Measurements from ENCODE around the gene DFFA. TPM values are rescaled to one million over a fixed set of nuclear protein-coding genes. Genes with fewer than 3 reads are reported as not detected.
A peak's percentile ranks its signal among the peaks of the same experiment; 100 is the strongest.

The DFFA gene
- total RNA-seq, 1 experiment from 2014 or later, result 94.1 TPM

GRCh38 chr1:10507111-10507879 is 35.0 kb upstream of the DFFA start:
- H4K5ac ChIP-seq (ENCODE audit: insufficient read length, low read depth, low read length), result no peak overlapping the region
- no peak overlapping the region for H3K14ac ChIP-seq (ENCODE audit: insufficient read depth, low read length)
- Mint-ChIP-seq H3K27ac (peak overlapping the region in 1 of 3 experiments; percentile 47; a peak in 2 of 7 replicates), H3K9me3 (no peaks in the 10 kb centered on the region), H3K36me3 (ENCODE audit: insufficient read depth in 1 of 3, low read depth in 3 of 3) (no peaks in the 10 kb centered on the region), H3K4me3 (no peak overlapping the region), H3K4me1 (peaks cover 20 to 23% of the 10 kb centered on the region in 2 experiments), H3K27me3 (ENCODE audit: low read depth) (no peaks in the 10 kb centered on the region)
- H3K9ac ChIP-seq (ENCODE audit: extremely low read depth, insufficient read length, low read length), result no peak overlapping the region
- peaks cover 4% of the 10 kb centered on the region; the same call in 1 of the 2 replicates for H3K4me1 ChIP-seq (ENCODE audit: insufficient read depth, low read length)
- H3K79me2 ChIP-seq (ENCODE audit: insufficient read depth, low read length), result peaks cover 8% of the 10 kb centered on the region; the same call in 1 of the 2 replicates
- H3K79me1 ChIP-seq (ENCODE audit: insufficient read depth, low read depth, low read length, poor library complexity, severe bottlenecking), result peaks cover 7% of the 10 kb centered on the region
- H3K9me3 ChIP-seq (ENCODE audit: control insufficient read depth, low read depth, low read length), result no peaks in the 10 kb centered on the region
- WGBS (ENCODE audit: extremely low coverage, insufficient read length, low lambda C conversion rate), result no CpG with 5 or more reads among the region's 17 CpGs
- TF ChIP-seq CTCF (conservative IDR thresholded peaks at IDR 0.05), result peak; percentile 92
- H2BK12ac ChIP-seq (ENCODE audit: insufficient read length, low read depth, low read length), result no peak overlapping the region
- no peak overlapping the region for H3K4ac ChIP-seq (ENCODE audit: low read depth, low read length)
- H3K27ac ChIP-seq (ENCODE audit: insufficient read length, low read depth, low read length), result no peak overlapping the region
- H2AFZ ChIP-seq (ENCODE audit: low read length), result no peak overlapping the region
- H3K18ac ChIP-seq (ENCODE audit: insufficient read length, low read depth, low read length), result no peak overlapping the region
- H3K56ac ChIP-seq (ENCODE audit: insufficient read length, low read depth, low read length), result no peak overlapping the region
- H2AK5ac ChIP-seq (ENCODE audit: insufficient read length, low read length), result no peak overlapping the region
- no peak overlapping the region for H3K4me2 ChIP-seq (ENCODE audit: insufficient read depth, insufficient read length, low read length)
- no peak overlapping the region for H2BK15ac ChIP-seq (ENCODE audit: low read depth, low read length)
- no peaks in the 10 kb centered on the region for H4K20me1 ChIP-seq (ENCODE audit: control insufficient read depth, insufficient read depth, insufficient read length)
- no peak overlapping the region for H2BK120ac ChIP-seq (ENCODE audit: low read depth, low read length, poor library complexity, severe bottlenecking)
- H3K23ac ChIP-seq (ENCODE audit: insufficient read length, low read depth, low read length), result no peak overlapping the region
- no peak overlapping the region for H2BK5ac ChIP-seq (ENCODE audit: insufficient read length, low read length)
- no peaks in the 10 kb centered on the region for H3K27me3 ChIP-seq (ENCODE audit: insufficient read depth, low read length)
- DNase-seq, result peak; percentile 69
- no peaks in the 10 kb centered on the region for H3K23me2 ChIP-seq (ENCODE audit: insufficient read length, low read depth, low read length, poor library complexity, severe bottlenecking)
- H2BK20ac ChIP-seq (ENCODE audit: low read depth, low read length, poor library complexity, severe bottlenecking), result no peak overlapping the region
- no peak overlapping the region for H4K8ac ChIP-seq (replicated peaks; ENCODE audit: insufficient read length, low read depth, low read length)
- H4K91ac ChIP-seq (ENCODE audit: insufficient read length, low read depth, low read length), result no peak overlapping the region
- H3T11ph ChIP-seq (ENCODE audit: low read length), result no peak overlapping the region
